ENCODE data around the gene CMTM8. TPM values are rescaled to one million over a fixed set of nuclear protein-coding genes. Genes with fewer than 3 reads are reported as not detected.
A peak's percentile ranks its signal among the peaks of the same experiment; 100 is the strongest.

Gene CMTM8
- total and polyA plus RNA-seq, 2 experiments from 2014 or later, result 19.9 to 24.5 TPM

DNA sequence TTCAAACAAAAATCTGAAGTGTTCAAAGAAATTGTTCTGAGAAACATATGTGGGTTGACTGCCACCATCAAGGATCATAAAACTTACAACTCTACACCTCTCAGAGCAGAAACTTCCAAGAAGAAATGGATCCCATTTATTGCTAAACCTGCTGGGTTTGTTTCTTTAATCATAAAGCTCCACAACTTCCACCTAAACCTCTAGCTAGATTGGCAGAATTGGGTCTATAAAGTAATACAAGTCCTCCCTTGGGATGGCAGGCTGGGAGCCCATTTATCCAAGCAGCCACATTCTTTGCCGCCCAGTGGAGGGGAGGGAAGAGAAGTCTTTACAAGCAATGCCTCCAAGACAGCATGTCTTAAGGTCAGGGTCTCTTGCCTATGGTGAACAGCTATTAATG, 40.5 kb upstream of the CMTM8 start (continued):
- TF ChIP-seq, protein P1, sequence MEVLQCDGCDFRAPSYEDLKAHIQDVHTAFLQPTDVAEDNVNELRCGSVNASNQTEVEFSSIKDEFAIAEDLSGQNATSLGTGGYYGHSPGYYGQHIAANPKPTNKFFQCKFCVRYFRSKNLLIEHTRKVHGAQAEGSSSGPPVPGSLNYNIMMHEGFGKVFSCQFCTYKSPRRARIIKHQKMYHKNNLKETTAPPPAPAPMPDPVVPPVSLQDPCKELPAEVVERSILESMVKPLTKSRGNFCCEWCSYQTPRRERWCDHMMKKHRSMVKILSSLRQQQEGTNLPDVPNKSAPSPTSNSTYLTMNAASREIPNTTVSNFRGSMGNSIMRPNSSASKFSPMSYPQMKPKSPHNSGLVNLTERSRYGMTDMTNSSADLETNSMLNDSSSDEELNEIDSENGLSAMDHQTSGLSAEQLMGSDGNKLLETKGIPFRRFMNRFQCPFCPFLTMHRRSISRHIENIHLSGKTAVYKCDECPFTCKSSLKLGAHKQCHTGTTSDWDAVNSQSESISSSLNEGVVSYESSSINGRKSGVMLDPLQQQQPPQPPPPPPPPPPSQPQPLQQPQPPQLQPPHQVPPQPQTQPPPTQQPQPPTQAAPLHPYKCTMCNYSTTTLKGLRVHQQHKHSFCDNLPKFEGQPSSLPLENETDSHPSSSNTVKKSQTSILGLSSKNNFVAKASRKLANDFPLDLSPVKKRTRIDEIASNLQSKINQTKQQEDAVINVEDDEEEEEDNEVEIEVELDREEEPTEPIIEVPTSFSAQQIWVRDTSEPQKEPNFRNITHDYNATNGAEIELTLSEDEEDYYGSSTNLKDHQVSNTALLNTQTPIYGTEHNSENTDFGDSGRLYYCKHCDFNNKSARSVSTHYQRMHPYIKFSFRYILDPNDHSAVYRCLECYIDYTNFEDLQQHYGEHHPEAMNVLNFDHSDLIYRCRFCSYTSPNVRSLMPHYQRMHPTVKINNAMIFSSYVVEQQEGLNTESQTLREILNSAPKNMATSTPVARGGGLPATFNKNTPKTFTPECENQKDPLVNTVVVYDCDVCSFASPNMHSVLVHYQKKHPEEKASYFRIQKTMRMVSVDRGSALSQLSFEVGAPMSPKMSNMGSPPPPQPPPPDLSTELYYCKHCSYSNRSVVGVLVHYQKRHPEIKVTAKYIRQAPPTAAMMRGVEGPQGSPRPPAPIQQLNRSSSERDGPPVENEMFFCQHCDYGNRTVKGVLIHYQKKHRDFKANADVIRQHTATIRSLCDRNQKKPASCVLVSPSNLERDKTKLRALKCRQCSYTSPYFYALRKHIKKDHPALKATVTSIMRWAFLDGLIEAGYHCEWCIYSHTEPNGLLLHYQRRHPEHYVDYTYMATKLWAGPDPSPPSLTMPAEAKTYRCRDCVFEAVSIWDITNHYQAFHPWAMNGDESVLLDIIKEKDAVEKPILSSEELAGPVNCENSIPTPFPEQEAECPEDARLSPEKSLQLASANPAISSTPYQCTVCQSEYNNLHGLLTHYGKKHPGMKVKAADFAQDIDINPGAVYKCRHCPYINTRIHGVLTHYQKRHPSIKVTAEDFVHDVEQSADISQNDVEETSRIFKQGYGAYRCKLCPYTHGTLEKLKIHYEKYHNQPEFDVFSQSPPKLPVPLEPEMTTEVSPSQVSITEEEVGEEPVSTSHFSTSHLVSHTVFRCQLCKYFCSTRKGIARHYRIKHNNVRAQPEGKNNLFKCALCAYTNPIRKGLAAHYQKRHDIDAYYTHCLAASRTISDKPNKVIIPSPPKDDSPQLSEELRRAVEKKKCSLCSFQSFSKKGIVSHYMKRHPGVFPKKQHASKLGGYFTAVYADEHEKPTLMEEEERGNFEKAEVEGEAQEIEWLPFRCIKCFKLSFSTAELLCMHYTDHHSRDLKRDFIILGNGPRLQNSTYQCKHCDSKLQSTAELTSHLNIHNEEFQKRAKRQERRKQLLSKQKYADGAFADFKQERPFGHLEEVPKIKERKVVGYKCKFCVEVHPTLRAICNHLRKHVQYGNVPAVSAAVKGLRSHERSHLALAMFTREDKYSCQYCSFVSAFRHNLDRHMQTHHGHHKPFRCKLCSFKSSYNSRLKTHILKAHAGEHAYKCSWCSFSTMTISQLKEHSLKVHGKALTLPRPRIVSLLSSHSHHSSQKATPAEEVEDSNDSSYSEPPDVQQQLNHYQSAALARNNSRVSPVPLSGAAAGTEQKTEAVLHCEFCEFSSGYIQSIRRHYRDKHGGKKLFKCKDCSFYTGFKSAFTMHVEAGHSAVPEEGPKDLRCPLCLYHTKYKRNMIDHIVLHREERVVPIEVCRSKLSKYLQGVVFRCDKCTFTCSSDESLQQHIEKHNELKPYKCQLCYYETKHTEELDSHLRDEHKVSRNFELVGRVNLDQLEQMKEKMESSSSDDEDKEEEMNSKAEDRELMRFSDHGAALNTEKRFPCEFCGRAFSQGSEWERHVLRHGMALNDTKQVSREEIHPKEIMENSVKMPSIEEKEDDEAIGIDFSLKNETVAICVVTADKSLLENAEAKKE (CRISPR knock-in tag; IDR thresholded peaks at IDR 0.05), result no peak
- no peak for TF ChIP-seq CTCF (conservative IDR thresholded peaks at IDR 0.05; ENCODE audit: low read depth in 2 of 2)
- TF ChIP-seq NANOG (IDR thresholded peaks at IDR 0.05; ENCODE audit: borderline replicate concordance), result no peak
- TF ChIP-seq EZH2phosphoT487 (IDR thresholded peaks at IDR 0.05; ENCODE audit: unreplicated experiment), result no peak
- TF ChIP-seq POLR2AphosphoS5 (IDR thresholded peaks at IDR 0.05; ENCODE audit: low read depth), result no peak
- TF ChIP-seq JUNB (IDR thresholded peaks at IDR 0.05; ENCODE audit: unreplicated experiment), result no peak

DNA sequence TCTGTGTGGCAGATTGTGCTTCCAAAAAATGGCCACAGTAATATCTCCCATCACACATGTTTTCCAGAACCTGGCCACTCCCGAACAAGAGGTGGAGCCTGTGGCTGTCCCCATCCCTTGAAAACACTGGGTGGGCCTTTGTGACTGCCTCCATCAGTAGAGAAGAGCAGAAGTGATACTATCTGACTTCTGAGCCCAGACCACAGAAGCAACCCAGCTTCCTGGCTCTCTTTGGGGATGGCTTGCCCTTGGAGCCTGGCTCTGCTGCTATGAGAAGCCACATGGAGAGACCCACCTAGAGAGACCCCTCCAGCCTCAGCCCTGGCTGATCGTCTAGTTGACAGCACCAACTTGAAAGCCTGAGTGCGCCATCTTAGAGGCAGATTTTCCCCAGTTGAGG, 39.8 kb upstream of the CMTM8 start:
- Histone ChIP-seq H3K79me2 (replicated peaks; ENCODE audit: insufficient read depth) (no peaks in the 10 kb centered on the region), H3K27ac (ENCODE audit: low read depth) (no peak overlapping the region), H4K20me1 (replicated peaks; ENCODE audit: insufficient read depth) (no peaks in the 10 kb centered on the region), H3F3A (replicated peaks; ENCODE audit: low read depth) (no peaks in the 10 kb centered on the region), H3K36me3 (ENCODE audit: insufficient read depth) (no peaks in the 10 kb centered on the region), H3K4me1 (ENCODE audit: insufficient read depth) (no peaks in the 10 kb centered on the region), H3K4me3 (no peak overlapping the region), H3K4me2 (no peak overlapping the region), H2AFZ (peak overlapping the region; percentile 18; the same call in 1 of the 2 replicates), H3K27me3 (ENCODE audit: insufficient read depth) (no peaks in the 10 kb centered on the region), H3K9me2 (ENCODE audit: insufficient read depth) (no peaks in the 10 kb centered on the region; the same call in 1 of the 2 replicates)
- H3K27me3 Mint-ChIP-seq (ENCODE audit: insufficient read depth, low read depth, poor library complexity), result no peaks in the 10 kb centered on the region
- TF ChIP-seq ETS1 (IDR thresholded peaks at IDR 0.05), result no peak
- TF ChIP-seq CTCF (conservative IDR thresholded peaks at IDR 0.05; ENCODE audit: low read depth in 2 of 2), result no peak
- no peak for TF ChIP-seq ZNF331 (CRISPR knock-in tag; IDR thresholded peaks at IDR 0.05; ENCODE audit: low read depth)
- ATAC-seq (no peak), DNase-seq (ENCODE audit: low spot score) (no peak)
- H3K36me3 Mint-ChIP-seq (ENCODE audit: low read depth), result no peaks in the 10 kb centered on the region
- H3K27ac Mint-ChIP-seq, result no peak overlapping the region
- H3K9me3 Mint-ChIP-seq, result no peaks in the 10 kb centered on the region
- no peak overlapping the region for H3K4me3 Mint-ChIP-seq
- no peaks in the 10 kb centered on the region; the same call in 2 of the 3 replicates for H3K4me1 Mint-ChIP-seq
